HG03039 (cell line): ENCODE data around the gene MLLT10.
"Not testable (repeated sequence)": the region's sequence is repeated elsewhere in the genome, so short reads cannot be mapped to it uniquely, and the experiment has no call there.

Experiments
- ATAC-seq: cut with Tn5 transposase; IDR thresholded peaks from one replicate; pipeline ENCODE4 v1.9.1; 2021; ENCODE audit warnings: mild to moderate bottlenecking, moderate library complexity; ENCODE audit not compliant: unreplicated experiment

MLLT10 gene

GRCh38 chr10:21574514-21574913, 40.5 kb downstream of the MLLT10 start:
- not testable (repeated sequence) for ATAC-seq

DNA sequence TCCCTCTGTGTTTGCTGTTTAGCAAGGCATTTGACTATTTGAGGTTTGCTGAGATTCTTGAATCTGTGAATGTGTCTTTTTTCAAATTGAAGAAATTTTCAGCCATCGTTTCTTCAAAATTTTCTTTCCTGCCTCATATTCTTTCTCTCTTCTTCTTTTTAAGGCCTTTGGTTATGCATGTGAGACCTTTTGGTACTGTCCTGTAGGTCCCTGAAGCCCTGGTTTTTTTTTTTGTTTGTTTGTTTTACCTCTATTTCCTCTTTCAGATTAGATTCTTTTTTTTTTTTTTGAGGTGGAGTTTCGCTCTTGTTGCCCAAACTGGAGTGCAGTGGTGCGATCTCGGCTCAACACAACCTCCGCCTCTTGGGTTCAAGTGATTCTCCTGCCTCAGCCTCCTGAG, 45.3 kb downstream of the MLLT10 start:
- ATAC-seq, result no peak

GRCh38 chr10:21581421-21581834, 47.4 kb downstream of the MLLT10 start:
- peak; percentile 77 for ATAC-seq

DNA sequence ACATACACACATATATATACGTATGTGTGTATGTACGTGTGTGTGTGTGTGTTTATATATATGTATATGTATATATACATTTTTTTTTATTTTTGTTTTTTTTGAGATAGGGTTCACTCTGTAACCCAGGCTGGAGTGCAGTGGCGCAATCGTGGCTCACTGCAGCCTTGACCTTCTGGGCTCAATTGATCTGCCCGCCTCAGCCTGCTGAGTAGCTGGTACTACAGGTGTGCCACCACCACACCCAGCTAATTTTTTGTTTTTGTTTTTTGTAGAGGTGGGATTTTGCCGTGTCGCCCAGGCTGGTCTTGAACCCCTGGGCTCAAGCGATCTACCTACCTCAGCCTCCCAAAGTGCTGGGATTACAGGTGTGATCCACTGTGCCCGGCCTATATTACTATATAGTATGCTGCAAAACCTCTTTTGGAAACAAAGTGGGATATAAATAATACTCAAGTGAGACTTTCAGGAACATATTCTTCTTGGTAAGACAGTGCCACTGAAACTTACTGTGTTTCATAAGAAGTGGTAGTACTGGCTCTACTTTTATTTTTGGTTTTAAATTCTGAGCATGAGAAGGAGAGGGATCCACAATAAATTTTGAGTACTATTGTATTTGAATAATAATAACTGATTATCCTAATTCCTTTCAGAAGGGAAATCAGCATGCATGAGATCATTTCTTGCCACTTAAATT, 51.0 kb downstream of the MLLT10 start:
- no peak for ATAC-seq

- no peak for ATAC-seq
Observed at GRCh38 chr10:21587391-21587790, 53.4 kb downstream of the MLLT10 start.

DNA sequence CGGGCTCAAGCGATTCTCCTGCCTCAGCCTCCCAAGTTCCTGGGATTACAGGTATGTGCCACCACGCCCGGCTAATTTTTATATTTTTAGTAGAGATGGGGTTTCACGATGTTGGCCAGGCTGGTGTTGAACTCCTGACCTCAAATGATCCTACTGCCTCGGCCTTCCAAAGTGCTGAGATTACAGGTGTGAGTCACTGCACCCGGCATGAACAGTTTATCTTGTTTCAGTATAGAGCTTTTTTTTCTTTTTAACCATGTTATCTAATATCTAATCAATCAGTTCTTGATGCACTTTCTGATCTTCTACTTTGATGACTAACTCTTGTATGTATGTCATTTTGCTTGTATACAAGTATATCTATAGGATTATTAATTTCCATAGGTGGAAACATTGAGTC, 54.1 kb downstream of the MLLT10 start:
- ATAC-seq, result not testable (repeated sequence)

- ATAC-seq, result no peak
Observed at GRCh38 chr10:21593986-21594385, 60.0 kb downstream of the MLLT10 start.

DNA sequence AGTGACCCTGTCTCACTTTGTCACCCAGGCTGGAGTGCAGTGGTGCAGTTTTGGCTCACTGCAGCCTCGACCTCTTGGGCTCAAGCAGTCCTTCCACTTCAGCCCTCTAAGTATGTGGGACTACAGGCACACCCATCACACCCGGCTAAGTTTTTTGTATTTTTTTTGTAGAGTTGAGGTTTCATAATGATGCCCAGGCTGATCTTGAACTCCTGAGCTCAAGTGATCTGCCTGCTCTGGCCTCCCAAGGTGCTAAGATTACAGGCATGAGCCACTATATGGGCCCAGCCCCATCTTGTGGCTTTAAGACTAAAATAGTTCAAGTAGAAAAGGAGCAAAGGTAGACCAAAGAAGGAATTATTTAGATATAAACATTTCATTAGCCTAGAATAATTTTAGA, 65.5 kb downstream of the MLLT10 start:
- no peak for ATAC-seq

GRCh38 chr10:21600804-21601433, 66.9 kb downstream of the MLLT10 start:
- ATAC-seq, result no peak

GRCh38 chr10:21602313-21602712, 68.3 kb downstream of the MLLT10 start:
- no peak for ATAC-seq

- no peak for ATAC-seq
Observed at GRCh38 chr10:21603721-21604120, 69.7 kb downstream of the MLLT10 start.

- ATAC-seq, result no peak
Observed at GRCh38 chr10:21604651-21605050, 70.6 kb downstream of the MLLT10 start.

DNA sequence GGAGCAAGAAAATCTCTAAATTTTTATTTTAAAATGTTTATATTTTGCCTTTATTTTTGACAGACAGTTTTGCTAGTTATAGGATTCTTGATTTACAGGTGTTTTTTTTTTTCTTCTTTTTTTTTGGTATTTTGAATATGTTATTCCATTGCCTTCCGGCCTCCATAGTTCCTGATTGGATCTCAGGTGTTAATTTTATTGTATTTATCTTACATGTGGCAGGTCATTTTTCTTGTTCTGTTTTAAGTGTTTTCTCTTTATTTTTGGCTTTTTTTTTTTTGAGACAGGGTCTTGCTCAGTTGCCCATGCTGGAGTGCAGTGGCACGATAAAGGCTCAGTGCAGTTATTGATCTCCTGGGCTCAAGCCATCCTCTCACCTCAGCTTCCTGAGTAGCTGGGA, 73.9 kb downstream of the MLLT10 start:
- no peak for ATAC-seq

DNA sequence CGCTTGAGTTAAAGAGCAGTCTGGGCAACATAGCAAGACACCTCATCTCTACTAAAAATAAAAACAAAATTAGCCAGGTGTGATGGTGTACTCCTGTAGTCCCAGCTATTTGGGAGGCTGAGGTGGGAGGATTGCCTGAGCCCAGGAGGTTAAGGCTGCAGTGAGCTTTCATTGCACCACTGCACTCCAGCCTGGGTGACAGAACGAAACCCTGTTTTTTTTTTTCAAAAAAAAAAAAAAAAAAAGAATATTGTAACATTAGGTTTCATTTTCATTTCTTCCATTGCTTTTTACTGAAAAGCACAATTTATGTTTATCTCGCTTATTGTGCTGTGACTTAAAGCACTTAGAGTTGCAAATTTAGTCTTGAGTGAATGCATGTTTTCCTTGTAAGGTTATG, 80.0 kb downstream of the MLLT10 start:
- ATAC-seq, result no peak

- no peak for ATAC-seq
Observed at GRCh38 chr10:21617267-21617666, 83.2 kb downstream of the MLLT10 start.

GRCh38 chr10:21623291-21623690, 89.3 kb downstream of the MLLT10 start:
- no peak for ATAC-seq

DNA sequence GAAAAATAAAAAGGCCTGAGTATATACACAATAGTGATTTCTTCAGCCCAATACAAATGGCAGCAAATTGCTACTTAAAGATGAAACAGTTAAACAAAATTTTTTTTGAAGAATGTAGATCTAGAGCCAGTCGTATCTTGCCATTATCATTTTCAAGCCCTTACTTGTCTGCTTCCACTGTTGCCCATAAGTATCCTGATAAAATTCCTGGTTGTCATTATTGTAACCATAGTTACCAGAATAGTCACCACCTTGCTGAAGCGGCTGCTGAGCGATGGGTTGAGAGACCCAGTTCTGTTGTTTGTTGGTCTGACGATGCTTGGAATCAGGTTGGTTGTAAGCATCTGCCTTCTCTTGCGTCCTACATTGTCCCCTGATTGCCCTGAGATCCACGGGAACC, 90.4 kb downstream of the MLLT10 start:
- not testable (repeated sequence) for ATAC-seq

DNA sequence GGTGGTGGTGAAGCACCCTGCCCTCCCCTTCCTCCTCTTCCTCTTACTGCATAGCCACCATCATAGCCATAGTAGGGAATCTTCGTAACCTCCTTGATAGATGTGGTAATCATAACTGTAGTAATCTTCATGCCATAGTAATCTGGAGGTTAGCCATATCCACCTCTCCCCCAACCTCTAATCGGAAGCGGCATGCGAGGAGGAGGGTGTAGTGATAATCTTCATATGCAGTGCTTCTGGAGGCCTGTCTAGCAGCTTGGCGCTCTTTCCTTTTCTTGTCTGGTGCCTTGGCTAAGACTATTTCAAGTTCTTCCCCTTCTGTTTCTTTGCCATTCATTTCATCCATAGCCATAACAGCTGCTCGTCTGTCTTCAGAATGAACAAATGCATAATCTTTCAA, 90.9 kb downstream of the MLLT10 start:
- ATAC-seq, result no peak

- ATAC-seq, result no peak
Observed at GRCh38 chr10:21625623-21626229, 91.7 kb downstream of the MLLT10 start.

DNA sequence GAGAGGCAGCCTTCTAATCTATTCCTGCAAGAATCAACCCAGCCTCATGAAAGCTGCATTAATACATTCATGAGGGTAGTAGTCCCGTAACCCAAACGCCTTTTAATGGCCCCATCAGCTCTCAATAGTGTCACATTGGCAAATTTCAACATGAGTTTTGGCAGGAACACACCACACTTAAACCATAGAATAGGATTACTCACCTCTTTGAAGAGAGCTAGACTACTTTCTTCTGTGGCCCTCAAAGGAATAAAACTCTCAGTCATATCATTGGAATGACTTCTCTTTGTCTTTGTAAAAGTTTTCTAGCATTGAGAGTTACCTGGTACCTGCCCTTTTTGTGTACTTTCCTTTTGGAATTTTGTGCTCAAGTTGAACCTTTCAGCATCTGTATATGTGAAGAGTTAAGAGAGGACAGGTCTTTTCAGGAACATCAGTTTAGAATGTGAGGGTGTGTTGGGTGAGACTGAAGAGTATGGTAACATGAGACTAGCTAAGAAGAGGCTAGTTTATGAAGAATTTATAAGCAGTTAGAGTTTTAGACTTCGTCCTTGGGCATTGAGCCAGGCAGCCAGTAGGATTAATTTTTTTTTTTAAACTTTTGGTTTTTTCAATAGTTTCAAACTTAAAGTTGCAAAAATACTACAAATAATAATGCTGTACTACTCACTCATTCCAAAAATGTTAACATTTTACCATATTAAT, 92.6 kb downstream of the MLLT10 start:
- ATAC-seq, result no peak

DNA sequence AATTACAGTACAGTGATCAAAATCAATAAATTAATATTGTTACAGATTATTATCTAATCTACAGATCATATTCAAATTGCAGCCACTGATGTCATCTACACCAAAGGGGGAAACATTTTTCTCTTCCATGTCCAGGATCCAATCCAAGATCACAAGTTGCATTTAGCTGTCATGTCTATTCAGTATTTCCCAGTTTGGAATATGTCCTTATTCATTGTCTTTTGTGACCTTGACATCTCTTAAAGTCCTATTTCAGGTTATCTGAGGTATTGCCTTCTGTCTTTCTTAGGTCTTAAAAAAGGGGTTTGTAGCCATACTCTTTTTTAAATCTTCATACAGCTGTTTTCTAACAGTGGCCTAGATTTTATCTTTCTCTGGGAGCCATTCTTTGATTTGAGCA, 93.3 kb downstream of the MLLT10 start:
- ATAC-seq, result no peak

DNA sequence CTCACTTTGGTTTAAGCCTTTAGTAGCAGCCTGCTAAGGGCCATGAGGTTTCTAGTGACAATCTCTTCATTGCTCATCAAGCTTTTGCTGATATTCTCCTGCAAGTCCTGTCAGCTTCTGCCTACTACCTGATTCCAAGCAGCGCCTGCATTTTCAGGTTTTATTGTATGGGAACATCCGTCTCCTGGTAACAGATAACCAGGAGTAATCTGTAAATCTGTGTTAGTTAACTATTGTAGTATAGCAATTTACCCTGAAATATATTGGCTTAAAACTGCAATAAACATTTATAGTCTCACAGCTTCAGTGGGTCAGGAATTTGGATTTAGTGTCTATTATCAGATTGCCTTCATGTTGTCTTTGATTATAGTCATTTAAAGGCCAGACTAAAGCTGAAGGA, 94.0 kb downstream of the MLLT10 start:
- ATAC-seq, result no peak
